Tibial artery (tissue), 4 donors: Measurements from ENCODE around the gene LRSAM1.

Source experiments
- DNase-seq, 2 donors: peaks; one replicate each; pipeline ENCODE4 v3.0.0-alpha.2; 2019
- H3K27ac ChIP-seq, 2 donors: fragments of 200-600 bp; sonication (generic) in 1 of 2; 1 replicate in 1 of 2; 2 replicates in 1 of 2; pipeline ENCODE4 v1.5.1; 2018 to 2019; ENCODE audit warnings: mild to moderate bottlenecking in 1 of 2
- H3K27me3 ChIP-seq, 2 donors: fragments of 200-600 bp; sonication (generic) in 1 of 2; one replicate each; pipeline versions ENCODE4 v1.5.1 to v1.6.0; 2016 to 2019
- H3K36me3 ChIP-seq, 3 donors: fragments of 200-600 bp; sonication (generic) in 2 of 3; one replicate each; pipeline ENCODE4 v1.5.1; 2016 to 2019; ENCODE audit warnings: mild to moderate bottlenecking in 2 of 3
- H3K4me1 ChIP-seq, 4 donors: fragments of 200-600 bp; sonication (generic) in 2 of 4; 1 replicate in 3 of 4; 2 replicates in 1 of 4; pipeline ENCODE4 v1.5.1; 2016 to 2019
- H3K4me3 ChIP-seq, 2 donors: fragments of 200-600 bp; sonication (generic) in 1 of 2; 1 replicate in 1 of 2; 2 replicates in 1 of 2; pipeline ENCODE4 v1.5.1; 2018 to 2019; ENCODE audit warnings: mild to moderate bottlenecking in 2 of 2
- H3K9me3 ChIP-seq, 3 donors: fragments of 200-600 bp; sonication (generic) in 1 of 3; one replicate each; pipeline ENCODE4 v1.5.1; 2016 to 2019
- CTCF ChIP-seq, 2 experiments: fragments of 200-600 bp in 1 of 2; fragments of 450-650 bp in 1 of 2; IDR thresholded peaks; one replicate each; pipeline ENCODE4 v1.5.1; 2017 to 2019; ENCODE audit warnings: antibody characterized with exemption in 2 of 2, mild to moderate bottlenecking in 1 of 2, moderate library complexity in 1 of 2
- intact Hi-C: fragments of 100-400 bp; cut with DNase I; formaldehyde crosslinking; loops from one replicate; pipeline ENCODE4 v1.15.0; 2023; ENCODE audit warnings: low total_unique reads

The LRSAM1 gene

GRCh38 chr9:127405344-127406125 lies 45.8 kb upstream of the LRSAM1 start:
- Histone ChIP-seq H3K36me3 (peaks cover 9 to 72% (median 53%) of the 10 kb centered on the region in 3 donors), H3K4me1 (no peaks in the 10 kb centered on the region), H3K4me3 (no peak overlapping the region), H3K27ac (no peak overlapping the region), H3K9me3 (no peaks in the 10 kb centered on the region), H3K27me3 (no peaks in the 10 kb centered on the region)
- no peak for DNase-seq
- no peak for TF ChIP-seq CTCF (IDR thresholded peaks at IDR 0.05)
- intact Hi-C loops, result no loop called here

- intact Hi-C loops, result no loop called here
- no peaks in the 10 kb centered on the region for H3K27me3 ChIP-seq
- H3K36me3 ChIP-seq, result peaks cover 9 to 58% (median 44%) of the 10 kb centered on the region in 3 donors
- TF ChIP-seq CTCF (IDR thresholded peaks at IDR 0.05), result no peak
- H3K4me1 ChIP-seq, result no peaks in the 10 kb centered on the region
- no peak overlapping the region for H3K27ac ChIP-seq
- H3K9me3 ChIP-seq, result no peaks in the 10 kb centered on the region
- H3K4me3 ChIP-seq, result no peak overlapping the region
- DNase-seq, result no peak
Observed at GRCh38 chr9:127406799-127407491, 44.4 kb upstream of the LRSAM1 start.

- DNase-seq, result no peak
- no peak for TF ChIP-seq CTCF (IDR thresholded peaks at IDR 0.05)
- Histone ChIP-seq H3K4me1 (no peaks in the 10 kb centered on the region), H3K27ac (no peak overlapping the region), H3K36me3 (peaks cover 9 to 53% (median 39%) of the 10 kb centered on the region in 3 donors), H3K4me3 (no peak overlapping the region), H3K27me3 (no peaks in the 10 kb centered on the region), H3K9me3 (no peaks in the 10 kb centered on the region)
- intact Hi-C loops, result no loop called here
Observed at GRCh38 chr9:127407492-127407843, 43.8 kb upstream of the LRSAM1 start.

- intact Hi-C loops, result no loop called here
- no peaks in the 10 kb centered on the region for H3K9me3 ChIP-seq
- H3K4me1 ChIP-seq, result no peaks in the 10 kb centered on the region
- no peak for DNase-seq
- H3K27ac ChIP-seq, result no peak overlapping the region
- no peak overlapping the region for H3K4me3 ChIP-seq
- H3K36me3 ChIP-seq, result peaks cover 0 to 16% (median 10%) of the 10 kb centered on the region in 3 donors
- no peaks in the 10 kb centered on the region for H3K27me3 ChIP-seq
- no peak for TF ChIP-seq CTCF (IDR thresholded peaks at IDR 0.05)
Observed at GRCh38 chr9:127411122-127411521, 40.2 kb upstream of the LRSAM1 start.

- Histone ChIP-seq H3K27me3 (no peaks in the 10 kb centered on the region), H3K27ac (no peak overlapping the region), H3K9me3 (no peaks in the 10 kb centered on the region), H3K4me1 (peaks cover 0 to 16% (median 0%) of the 10 kb centered on the region in 4 donors), H3K36me3 (no peaks in the 10 kb centered on the region), H3K4me3 (no peak overlapping the region)
- TF ChIP-seq CTCF (IDR thresholded peaks at IDR 0.05), result no peak
- intact Hi-C loops, result no loop called here
- no peak for DNase-seq
Observed at GRCh38 chr9:127415141-127415540, 36.2 kb upstream of the LRSAM1 start.
